Keratinocyte (primary cell): Measurements from ENCODE around the gene TRAF1. TPM values are rescaled to one million over a fixed set of nuclear protein-coding genes. Genes with fewer than 3 reads are reported as not detected.
A peak's percentile ranks its signal among the peaks of the same experiment; 100 is the strongest.

ENCODE experiments used
- DNase-seq: peaks from one replicate; pipeline ENCODE4 v3.0.0-alpha.2; 2011; ENCODE audit warnings: low read depth, missing footprints, low spot score
- FAIRE-seq: peaks from 2 replicates; lab custom pipeline; 2011; peaks lifted over from hg19 to GRCh38; lab: Jason Lieb, UNC
- H2AFZ ChIP-seq: 2 replicates; pipeline ENCODE4 v1.6.0; 2012; ENCODE audit warnings: low read length, control low read depth, inconsistent platforms; ENCODE audit not compliant: control insufficient read depth
- H3K27ac ChIP-seq: 2 replicates; pipeline ENCODE4 v1.5.1; 2011; ENCODE audit warnings: low read length; ENCODE audit not compliant: control insufficient read depth, insufficient read depth
- H3K27me3 ChIP-seq: 3 replicates; pipeline ENCODE4 v1.6.0; 2011; ENCODE audit warnings: low read length; ENCODE audit not compliant: control insufficient read depth, insufficient read depth; ENCODE audit errors: extremely low read depth
- H3K36me3 ChIP-seq, 2 experiments: 2 replicates in 1 of 2; 3 replicates in 1 of 2; pipeline ENCODE4 v1.5.1; 2011; ENCODE audit warnings: low read length in 2 of 2, mild to moderate bottlenecking in 1 of 2; ENCODE audit not compliant: control insufficient read depth in 2 of 2, insufficient read depth in 2 of 2; ENCODE audit errors: extremely low read depth in 1 of 2
- H3K4me1 ChIP-seq: 3 replicates; pipeline ENCODE4 v1.5.1; 2011; ENCODE audit warnings: low read length; ENCODE audit not compliant: control insufficient read depth, insufficient read depth; ENCODE audit errors: extremely low read depth
- H3K4me2 ChIP-seq: 3 replicates; pipeline ENCODE4 v1.6.0; 2011; ENCODE audit warnings: low read depth, low read length; ENCODE audit not compliant: control insufficient read depth, insufficient read depth; ENCODE audit errors: extremely low read depth
- H3K4me3 ChIP-seq, 3 experiments: fragments of 200-600 bp in 1 of 3; sonication (generic) in 1 of 3; 2 replicates in 2 of 3; 3 replicates in 1 of 3; pipeline ENCODE4 v1.5.1; 2011 to 2016; ENCODE audit warnings: low read length in 3 of 3, mild to moderate bottlenecking in 3 of 3, control low read depth in 2 of 3, inconsistent platforms in 1 of 3, low read depth in 1 of 3, mixed read lengths in 1 of 3, mixed run types in 1 of 3, moderate library complexity in 1 of 3; ENCODE audit not compliant: control insufficient read depth in 2 of 3, insufficient read depth in 2 of 3; ENCODE audit errors: extremely low read depth in 1 of 3
- H3K79me2 ChIP-seq: 2 replicates; pipeline ENCODE4 v1.6.0; 2012; ENCODE audit warnings: low read length; ENCODE audit not compliant: control insufficient read depth, insufficient read depth
- H3K9ac ChIP-seq: 3 replicates; pipeline ENCODE4 v1.6.0; 2011; ENCODE audit warnings: low read length; ENCODE audit not compliant: control insufficient read depth, insufficient read depth; ENCODE audit errors: extremely low read depth
- H3K9me1 ChIP-seq: 3 replicates; pipeline ENCODE4 v1.6.0; 2011; ENCODE audit warnings: low read length; ENCODE audit not compliant: control insufficient read depth, insufficient read depth; ENCODE audit errors: extremely low read depth
- H3K9me3 ChIP-seq: 2 replicates; pipeline ENCODE4 v1.5.1; 2012; ENCODE audit warnings: low read depth, low read length; ENCODE audit not compliant: control insufficient read depth
- H4K20me1 ChIP-seq: 3 replicates; pipeline ENCODE4 v1.6.0; 2011; ENCODE audit warnings: low read length; ENCODE audit not compliant: control insufficient read depth, insufficient read depth; ENCODE audit errors: extremely low read depth
- EZH2 ChIP-seq: IDR thresholded peaks from one replicate; pipeline ENCODE4 v1.6.1; 2012; ENCODE audit warnings: inconsistent platforms, mild to moderate bottlenecking, low read length, moderate library complexity
- dilution Hi-C: fragments of 300-500 bp; cut with MboI; formaldehyde crosslinking; loops from one replicate; pipeline ENCODE4 v1.7.0; 2020; ENCODE audit warnings: low sequenced_read_pairs; ENCODE audit not compliant: extremely low pct_ligation_motif_present
- polyA plus RNA-seq, 5 experiments: library from polyadenylated mRNA; depleted of rRNA in 3 of 5; stranded (reverse) in 3 of 5; stranded (forward) in 1 of 5; unstranded in 1 of 5; fragments of >200 nt; gene quantifications; 1 replicate in 1 of 5; 2 replicates in 3 of 5; 3 replicates in 1 of 5; pipeline versions ENCODE4 v1.2.1 to v1.2.3, GENCODE V29; 2011 to 2012; ENCODE audit warnings: missing spikeins in 2 of 5, low read depth in 1 of 5, low replicate concordance in 1 of 5
- TF ChIP-seq, protein P1 (sequence below), 3 experiments: IDR thresholded peaks in 1 of 3; conservative IDR thresholded peaks in 1 of 3; optimal IDR thresholded peaks in 1 of 3; 2 replicates in 2 of 3; 3 replicates in 1 of 3; pipeline versions ENCODE3 to v1.5.1; 2011; ENCODE audit warnings: low read length in 3 of 3, mild to moderate bottlenecking in 3 of 3, moderate library complexity in 2 of 3, control low read depth in 1 of 3, inconsistent platforms in 1 of 3; ENCODE audit not compliant: insufficient read depth in 2 of 3; ENCODE audit errors: extremely low read depth in 1 of 3

TRAF1 gene
- polyA plus RNA-seq, 1 donor (not counting 4 experiments of a cell fraction or from before 2014, with no cell fraction given) = 1.2 TPM

DNA sequence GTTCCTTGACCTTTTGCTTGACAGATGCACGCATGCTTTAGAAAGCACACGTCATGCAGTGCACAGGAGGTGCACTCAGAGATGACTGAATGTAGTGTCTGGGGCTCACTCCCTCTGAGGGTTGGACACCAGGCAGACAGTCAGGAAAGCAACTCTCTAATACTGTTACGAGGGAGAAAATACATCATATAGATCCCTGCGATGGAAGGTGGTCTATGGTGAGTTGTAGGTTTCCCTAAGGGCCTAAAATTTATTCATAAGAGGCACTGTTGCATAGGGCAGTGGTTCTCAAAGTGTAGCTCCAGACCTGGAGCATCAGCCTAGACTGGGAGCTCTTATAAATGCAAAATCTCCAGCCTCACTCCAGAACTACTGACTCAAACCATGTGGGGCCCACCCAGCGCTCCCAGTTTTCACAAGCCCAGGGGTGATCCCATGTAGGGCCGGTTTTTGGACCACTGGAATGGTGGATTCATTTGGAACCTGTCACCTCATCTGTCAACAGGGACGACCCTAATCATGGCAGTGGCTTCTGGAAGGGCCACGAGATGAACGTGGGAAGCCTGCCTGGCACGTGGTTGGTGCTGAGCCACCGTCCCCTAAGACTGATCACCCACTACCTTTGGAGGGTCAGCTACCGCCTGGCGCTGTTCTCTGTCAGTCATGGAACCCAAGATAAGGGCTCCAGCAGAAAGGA, 32.8 kb downstream of the TRAF1 start:
- TF ChIP-seq, protein P1, sequence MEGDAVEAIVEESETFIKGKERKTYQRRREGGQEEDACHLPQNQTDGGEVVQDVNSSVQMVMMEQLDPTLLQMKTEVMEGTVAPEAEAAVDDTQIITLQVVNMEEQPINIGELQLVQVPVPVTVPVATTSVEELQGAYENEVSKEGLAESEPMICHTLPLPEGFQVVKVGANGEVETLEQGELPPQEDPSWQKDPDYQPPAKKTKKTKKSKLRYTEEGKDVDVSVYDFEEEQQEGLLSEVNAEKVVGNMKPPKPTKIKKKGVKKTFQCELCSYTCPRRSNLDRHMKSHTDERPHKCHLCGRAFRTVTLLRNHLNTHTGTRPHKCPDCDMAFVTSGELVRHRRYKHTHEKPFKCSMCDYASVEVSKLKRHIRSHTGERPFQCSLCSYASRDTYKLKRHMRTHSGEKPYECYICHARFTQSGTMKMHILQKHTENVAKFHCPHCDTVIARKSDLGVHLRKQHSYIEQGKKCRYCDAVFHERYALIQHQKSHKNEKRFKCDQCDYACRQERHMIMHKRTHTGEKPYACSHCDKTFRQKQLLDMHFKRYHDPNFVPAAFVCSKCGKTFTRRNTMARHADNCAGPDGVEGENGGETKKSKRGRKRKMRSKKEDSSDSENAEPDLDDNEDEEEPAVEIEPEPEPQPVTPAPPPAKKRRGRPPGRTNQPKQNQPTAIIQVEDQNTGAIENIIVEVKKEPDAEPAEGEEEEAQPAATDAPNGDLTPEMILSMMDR (optimal IDR thresholded peaks at IDR 0.05 in 1 of 3, IDR thresholded peaks at IDR 0.05 in 1 of 3, conservative IDR thresholded peaks at IDR 0.05 in 1 of 3; ENCODE audit: extremely low read depth in 1 of 3, insufficient read depth in 2 of 3, low read length in 3 of 3) = no peak
- no peak for TF ChIP-seq EZH2
- Histone ChIP-seq H3K4me3 (no peak overlapping the region), H3K9ac (no peak overlapping the region), H3K4me2 (no peak overlapping the region), H3K27ac (no peak overlapping the region), H4K20me1 (no peaks in the 10 kb centered on the region), H2AFZ (no peak overlapping the region), H3K4me1 (peaks cover 15% of the 10 kb centered on the region), H3K27me3 (peaks cover 7% of the 10 kb centered on the region), H3K36me3 (no peaks in the 10 kb centered on the region), H3K79me2 (no peaks in the 10 kb centered on the region), H3K9me3 (no peaks in the 10 kb centered on the region), H3K9me1 (no peaks in the 10 kb centered on the region)
- DNase-seq = no peak
- FAIRE-seq = no peak
- dilution Hi-C loops = no loop called here

DNA sequence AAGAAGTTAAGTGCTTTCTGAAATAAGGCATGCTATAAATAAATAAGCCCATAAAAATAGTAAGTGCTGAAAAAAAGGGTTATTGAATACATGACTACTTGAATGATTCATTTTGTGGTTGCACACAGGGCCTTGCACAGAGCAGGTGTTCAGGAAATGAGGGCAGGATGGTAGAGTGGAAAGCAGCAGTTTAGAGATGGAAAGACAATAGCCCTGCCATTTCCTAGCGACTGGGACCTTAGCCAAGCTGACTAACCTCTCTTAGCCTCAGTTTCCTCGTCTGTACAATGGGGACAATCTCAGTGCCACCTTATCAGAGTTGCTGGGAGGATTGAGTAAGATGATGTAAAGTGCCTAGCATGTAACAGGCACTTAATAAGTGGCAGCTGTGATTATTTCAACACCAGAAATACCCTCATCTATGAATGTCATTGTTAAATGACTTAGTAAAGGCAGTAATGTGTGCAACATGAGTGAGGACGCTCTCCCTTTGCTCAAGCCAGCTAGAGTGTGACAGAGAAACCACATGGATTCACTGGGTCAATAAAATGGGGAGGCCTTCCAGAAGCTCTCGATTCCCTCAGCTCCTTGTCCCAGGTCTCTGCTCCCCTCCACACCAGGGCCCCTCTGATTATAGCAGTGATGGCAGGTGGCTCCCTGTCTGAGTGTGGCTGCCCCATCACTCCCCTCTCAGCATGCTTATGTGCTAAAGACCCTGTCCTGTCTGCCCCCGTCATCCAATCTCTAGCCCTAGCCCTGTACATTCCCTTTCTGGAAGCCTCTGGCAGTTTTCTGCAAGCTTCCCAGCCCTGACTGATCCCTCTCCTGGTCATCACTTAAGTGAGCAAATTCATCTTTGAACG, 33.6 kb downstream of the TRAF1 start:
- no peaks in the 10 kb centered on the region for H4K20me1 ChIP-seq
- FAIRE-seq = peak; percentile 71
- H3K36me3 ChIP-seq = no peaks in the 10 kb centered on the region
- dilution Hi-C loops = no loop called here
- H3K9me3 ChIP-seq = no peaks in the 10 kb centered on the region
- H3K27ac ChIP-seq = no peak overlapping the region
- no peak overlapping the region for H3K9ac ChIP-seq
- no peak overlapping the region for H2AFZ ChIP-seq
- H3K79me2 ChIP-seq = no peaks in the 10 kb centered on the region
- no peak for DNase-seq
- TF ChIP-seq, protein P1 (optimal IDR thresholded peaks at IDR 0.05 in 1 of 3, IDR thresholded peaks at IDR 0.05 in 1 of 3, conservative IDR thresholded peaks at IDR 0.05 in 1 of 3; ENCODE audit: extremely low read depth in 1 of 3, insufficient read depth in 2 of 3, low read length in 3 of 3) = no peak
- TF ChIP-seq EZH2 = no peak
- no peak overlapping the region for H3K4me3 ChIP-seq
- H3K4me1 ChIP-seq = peaks cover 15% of the 10 kb centered on the region
- peaks cover 7% of the 10 kb centered on the region for H3K27me3 ChIP-seq
- H3K9me1 ChIP-seq = no peaks in the 10 kb centered on the region
- no peak overlapping the region for H3K4me2 ChIP-seq
